ENCODE data around the gene SPINT3. TPM values are rescaled to one million over a fixed set of nuclear protein-coding genes. Genes with fewer than 3 reads are reported as not detected.

The SPINT3 gene
- total RNA-seq, 1 donor from 2014 or later, result not detected

GRCh38 chr20:45467861-45468260, 47.6 kb downstream of the SPINT3 start:
- Mint-ChIP-seq H3K36me3 (ENCODE audit: low read depth) (no peaks in the 10 kb centered on the region), H3K4me1 (ENCODE audit: low read depth) (peaks cover 15% of the 10 kb centered on the region), H3K27me3 (ENCODE audit: low read depth) (peaks cover 42% of the 10 kb centered on the region), H3K9me3 (ENCODE audit: low read depth) (no peaks in the 10 kb centered on the region), H3K27ac (ENCODE audit: unreplicated experiment) (no peak overlapping the region), H3K4me3 (ENCODE audit: unreplicated experiment) (no peak overlapping the region)
- no peak for DNase-seq (ENCODE audit: low spot score)
- no peak for TF ChIP-seq CTCF (IDR thresholded peaks at IDR 0.05)

GRCh38 chr20:45467172-45467571, 48.2 kb downstream of the SPINT3 start:
- Mint-ChIP-seq H3K4me3 (ENCODE audit: unreplicated experiment) (no peak overlapping the region), H3K36me3 (ENCODE audit: low read depth) (no peaks in the 10 kb centered on the region), H3K27ac (ENCODE audit: unreplicated experiment) (no peak overlapping the region), H3K4me1 (ENCODE audit: low read depth) (peaks cover 15% of the 10 kb centered on the region), H3K9me3 (ENCODE audit: low read depth) (no peaks in the 10 kb centered on the region), H3K27me3 (ENCODE audit: low read depth) (peaks cover 44% of the 10 kb centered on the region)
- no peak for TF ChIP-seq CTCF (IDR thresholded peaks at IDR 0.05)
- no peak for DNase-seq (ENCODE audit: low spot score)

GRCh38 chr20:45465491-45466266, 49.7 kb downstream of the SPINT3 start:
- no peaks in the 10 kb centered on the region for H3K9me3 Mint-ChIP-seq (ENCODE audit: low read depth)
- peaks cover 9% of the 10 kb centered on the region for H3K4me1 Mint-ChIP-seq (ENCODE audit: low read depth)
- DNase-seq (ENCODE audit: low spot score), result no peak
- H3K36me3 Mint-ChIP-seq (ENCODE audit: low read depth), result no peaks in the 10 kb centered on the region
- TF ChIP-seq CTCF (IDR thresholded peaks at IDR 0.05), result no peak
- H3K4me3 Mint-ChIP-seq (ENCODE audit: unreplicated experiment), result no peak overlapping the region
- H3K27ac Mint-ChIP-seq (ENCODE audit: unreplicated experiment), result no peak overlapping the region
- H3K27me3 Mint-ChIP-seq (ENCODE audit: low read depth), result peaks cover 43% of the 10 kb centered on the region

GRCh38 chr20:45463709-45464108, 51.7 kb downstream of the SPINT3 start:
- H3K27ac Mint-ChIP-seq (ENCODE audit: unreplicated experiment), result no peak overlapping the region
- no peak for DNase-seq (ENCODE audit: low spot score)
- H3K9me3 Mint-ChIP-seq (ENCODE audit: low read depth), result no peaks in the 10 kb centered on the region
- TF ChIP-seq CTCF (IDR thresholded peaks at IDR 0.05), result no peak
- peaks cover 36% of the 10 kb centered on the region for H3K27me3 Mint-ChIP-seq (ENCODE audit: low read depth)
- no peaks in the 10 kb centered on the region for H3K36me3 Mint-ChIP-seq (ENCODE audit: low read depth)
- no peak overlapping the region for H3K4me3 Mint-ChIP-seq (ENCODE audit: unreplicated experiment)
- no peaks in the 10 kb centered on the region for H3K4me1 Mint-ChIP-seq (ENCODE audit: low read depth)

- no peaks in the 10 kb centered on the region for H3K9me3 Mint-ChIP-seq (ENCODE audit: low read depth)
- no peak overlapping the region for H3K4me3 Mint-ChIP-seq (ENCODE audit: unreplicated experiment)
- TF ChIP-seq CTCF (IDR thresholded peaks at IDR 0.05), result no peak
- no peaks in the 10 kb centered on the region for H3K4me1 Mint-ChIP-seq (ENCODE audit: low read depth)
- H3K27me3 Mint-ChIP-seq (ENCODE audit: low read depth), result peaks cover 36% of the 10 kb centered on the region
- H3K27ac Mint-ChIP-seq (ENCODE audit: unreplicated experiment), result no peak overlapping the region
- no peak for DNase-seq (ENCODE audit: low spot score)
- no peaks in the 10 kb centered on the region for H3K36me3 Mint-ChIP-seq (ENCODE audit: low read depth)
Observed at GRCh38 chr20:45462711-45463509, 52.5 kb downstream of the SPINT3 start.

Other genes starting within 250 kb of the SPINT3 start
- gene RBPJL, start 208.8 kb downstream of the SPINT3 start, total RNA-seq, result not detected in 3 replicates
- 0.10 to 0.26 TPM in 2 of 3 replicates, not detected in the other for gene MATN4, start 207.3 kb downstream of the SPINT3 start, total RNA-seq
- gene SDC4, start 167.2 kb downstream of the SPINT3 start, total RNA-seq, result 17.1 to 21.4 TPM (median 21.2 TPM) in 3 replicates
- gene SYS1, start 152.5 kb downstream of the SPINT3 start, total RNA-seq, result 18.1 to 18.8 TPM (median 18.3 TPM) in 3 replicates
- not detected in 3 replicates for gene TP53TG5, start 137.3 kb downstream of the SPINT3 start, total RNA-seq
- gene DBNDD2, start 107.3 kb downstream of the SPINT3 start, total RNA-seq, result 11.3 to 47.0 TPM (median 46.6 TPM) in 3 replicates
- gene PIGT, start 99.5 kb downstream of the SPINT3 start, total RNA-seq, result 100.0 to 116 TPM (median 105 TPM) in 3 replicates
- gene WFDC2, start 45.9 kb downstream of the SPINT3 start, total RNA-seq, result not detected in 3 replicates
- gene WFDC6, start 23.9 kb upstream of the SPINT3 start, total RNA-seq, result not detected in 3 replicates
- gene EPPIN, start 31.8 kb upstream of the SPINT3 start, total RNA-seq, result not detected in 3 replicates
- gene WFDC8, start 63.7 kb upstream of the SPINT3 start, total RNA-seq, result not detected in 3 replicates
- gene WFDC10A, start 114.1 kb upstream of the SPINT3 start, total RNA-seq, result not detected in 3 replicates
- gene WFDC9, start 115.7 kb upstream of the SPINT3 start, total RNA-seq, result not detected in 3 replicates
- not detected in 3 replicates for gene WFDC11, start 154.6 kb upstream of the SPINT3 start, total RNA-seq
- not detected in 3 replicates for gene WFDC13, start 186.4 kb upstream of the SPINT3 start, total RNA-seq
- not detected in 3 replicates for gene WFDC10B, start 189.4 kb upstream of the SPINT3 start, total RNA-seq
- not detected in 3 replicates for gene SPINT4, start 206.7 kb upstream of the SPINT3 start, total RNA-seq